CMK (cell line): Measurements from ENCODE around the gene MRPL4.
"Not testable (repeated sequence)": the region's sequence is repeated elsewhere in the genome, so short reads cannot be mapped to it uniquely, and the experiment has no call there.

Experiments used
- DNase-seq: peaks from one replicate; pipeline ENCODE4 v3.0.0-alpha.2; 2010; ENCODE audit warnings: low read depth

Gene MRPL4

DNA sequence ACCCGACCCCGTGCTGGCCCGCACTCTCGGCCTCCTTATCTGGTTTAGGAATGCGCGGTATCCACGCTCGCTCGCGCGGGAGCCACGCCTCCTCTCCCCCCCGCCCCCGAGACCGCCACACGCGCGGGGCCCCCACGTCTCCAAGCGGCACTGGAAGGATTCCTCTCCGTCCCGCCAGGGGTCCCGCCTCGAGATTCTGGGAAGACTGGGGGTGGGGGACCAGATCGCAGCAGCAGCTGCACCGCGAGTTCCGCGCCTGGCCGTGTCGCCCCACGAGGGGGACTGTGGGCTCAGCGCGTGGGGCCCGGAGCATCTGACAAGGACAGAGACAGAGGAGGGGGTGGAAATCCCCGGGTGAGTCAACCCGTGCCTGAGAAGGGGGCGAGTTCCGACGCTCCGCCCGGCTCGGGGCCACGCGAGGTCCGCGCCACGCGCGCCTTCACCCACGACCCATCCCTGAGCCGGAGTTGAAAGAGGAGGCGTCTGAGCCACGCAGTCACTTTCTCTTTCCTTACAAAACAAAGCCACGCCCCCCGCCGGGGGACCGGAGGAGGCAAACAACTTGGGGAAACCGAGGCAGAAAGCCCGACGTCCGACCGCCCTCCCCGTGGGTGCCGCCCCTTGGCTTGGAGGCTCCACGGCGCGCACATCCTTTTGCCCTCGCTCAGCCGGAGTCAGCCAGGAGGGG, 21.7 kb upstream of the MRPL4 start:
- no peak for DNase-seq

DNA sequence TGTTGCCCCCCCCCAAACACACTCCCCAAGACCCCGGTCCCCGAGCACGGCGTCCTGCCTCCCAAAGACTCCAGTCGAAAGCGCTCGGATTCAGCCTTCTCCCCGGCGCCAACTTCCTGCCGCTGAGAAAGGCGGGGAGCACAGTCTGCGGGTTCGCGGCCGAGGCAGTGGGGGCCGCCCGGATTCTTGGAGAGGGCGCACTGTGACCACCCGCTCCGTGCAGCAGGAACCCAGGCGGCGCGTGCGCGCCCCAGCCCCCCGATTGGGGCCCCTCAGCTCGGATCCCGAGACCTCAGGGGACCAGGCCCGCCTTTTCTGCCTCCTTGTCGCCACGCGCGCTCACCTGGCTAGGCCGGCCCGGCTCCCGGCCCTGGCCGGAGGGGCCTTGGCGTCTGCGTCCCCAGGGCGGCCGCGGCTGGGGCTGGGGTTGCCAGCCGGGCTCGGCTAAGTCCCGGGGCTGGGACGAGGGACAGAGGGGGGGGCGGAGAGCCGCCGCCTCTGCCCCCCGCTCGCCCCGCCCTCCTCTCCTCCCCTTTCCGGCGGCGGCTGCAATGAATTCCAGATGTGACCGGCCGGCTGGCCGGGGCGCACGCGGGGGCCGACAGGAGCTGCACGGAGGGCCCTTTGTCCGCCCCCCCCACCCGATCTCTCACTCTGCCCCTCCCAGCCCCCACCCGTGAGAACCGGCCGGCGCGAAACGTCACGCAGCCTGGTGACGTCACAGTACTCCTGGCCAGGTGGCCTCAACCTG, 21.0 kb upstream of the MRPL4 start, which contains the start of gene S1PR2:
S1PR2 (minus strand) TSS at position 471 of the 751 bp plus-strand sequence. CDS start 6,426 bp downstream, outside the sequence.
- no peak for DNase-seq

DNA sequence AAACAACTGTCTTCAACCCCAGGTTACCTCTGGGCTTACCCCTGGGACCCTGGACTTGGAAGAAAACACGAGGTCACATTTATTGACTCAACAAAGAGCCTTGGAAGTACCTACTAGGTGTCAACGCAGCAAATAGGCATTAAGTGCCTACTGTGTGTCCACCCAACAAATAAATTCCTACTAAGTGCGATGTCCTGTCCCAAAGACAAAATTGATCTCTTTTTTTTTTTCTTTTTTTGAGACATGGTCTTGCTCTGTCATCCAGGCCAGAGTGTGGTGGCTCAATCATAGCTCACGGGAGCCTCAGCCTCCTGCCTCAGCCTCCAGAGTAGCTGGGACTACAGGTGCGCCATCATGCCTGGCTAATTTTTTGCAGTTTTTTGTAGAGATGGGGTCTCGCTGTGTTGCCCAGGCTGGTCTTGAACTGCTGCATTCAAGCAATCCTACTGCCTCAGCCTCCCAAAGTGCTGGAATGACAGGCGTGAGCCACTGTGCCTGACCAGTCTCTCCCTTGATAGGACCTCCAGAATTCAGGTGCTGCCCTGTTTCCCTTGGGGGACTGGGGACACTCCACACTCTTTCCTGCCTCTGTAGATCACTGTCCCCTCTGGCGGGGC, 20.3 kb upstream of the MRPL4 start:
- no peak for DNase-seq

GRCh38 chr19:10233946-10234345, 18.1 kb upstream of the MRPL4 start:
- no peak for DNase-seq

DNA sequence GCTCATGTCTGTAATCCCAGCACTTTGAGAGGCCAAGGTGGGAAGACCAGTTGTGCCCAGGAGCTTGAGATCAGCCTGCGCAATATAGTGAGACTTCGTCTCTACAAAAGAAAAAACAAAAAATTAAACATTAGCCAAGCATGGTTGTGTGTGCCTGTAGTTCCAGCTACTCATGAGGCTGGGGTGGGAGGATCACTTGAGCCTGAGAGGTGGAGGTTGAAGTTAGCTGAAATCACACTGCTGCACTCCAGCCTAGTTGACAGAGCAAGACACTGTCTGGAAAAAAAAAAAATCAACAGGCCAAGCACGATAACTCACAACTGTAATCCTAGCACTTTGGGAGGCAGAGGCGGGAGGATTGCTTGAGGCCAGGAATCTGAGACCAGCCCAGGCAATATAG, 17.0 kb upstream of the MRPL4 start:
- DNase-seq, result no peak

DNA sequence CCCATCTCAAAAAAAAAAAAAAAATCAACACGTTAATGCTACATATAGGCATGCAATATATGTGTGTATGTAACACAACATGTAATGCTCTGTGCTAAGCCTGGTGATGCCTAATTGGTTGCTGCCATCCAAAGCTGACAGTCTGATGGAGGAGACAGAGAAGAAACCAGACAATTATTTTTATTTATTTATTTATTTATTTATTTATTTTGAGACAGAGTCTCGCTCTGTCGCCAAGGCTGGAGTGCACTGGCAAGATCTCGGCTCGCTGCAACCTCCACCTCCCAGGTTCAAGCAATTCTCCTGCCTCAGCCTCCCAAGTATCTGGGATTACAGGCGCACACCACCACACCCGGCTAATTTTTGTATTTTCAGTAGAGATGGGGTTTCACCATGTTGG, 16.6 kb upstream of the MRPL4 start:
- DNase-seq, result not testable (repeated sequence)

DNA sequence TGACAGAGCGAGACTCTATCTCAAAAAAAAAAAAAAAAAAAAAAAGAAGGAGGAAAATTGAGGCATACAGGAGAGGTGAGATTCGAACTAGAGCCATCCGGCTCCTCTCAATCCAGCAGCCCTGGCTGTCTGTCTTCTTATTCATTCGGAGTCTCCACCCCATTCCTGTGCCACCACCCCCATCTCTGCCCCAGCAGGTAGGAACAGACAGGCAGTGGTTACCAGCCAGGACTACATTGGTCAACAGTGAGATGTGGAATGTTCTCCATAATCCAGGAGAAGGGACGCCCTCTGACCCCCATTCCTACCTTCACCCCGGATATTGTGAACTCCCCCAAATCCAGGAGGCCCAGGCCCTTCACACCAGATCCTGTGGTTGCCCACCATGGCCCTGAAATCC, 14.3 kb upstream of the MRPL4 start:
- DNase-seq, result no peak

- DNase-seq, result no peak
Measured at GRCh38 chr19:10238172-10238783, 13.7 kb upstream of the MRPL4 start.

GRCh38 chr19:10241826-10242449, 10.1 kb upstream of the MRPL4 start:
- not testable (repeated sequence) for DNase-seq

- DNase-seq, result no peak
Measured at GRCh38 chr19:10243606-10244005, 8.4 kb upstream of the MRPL4 start.

- DNase-seq, result no peak
Measured at GRCh38 chr19:10245189-10245939, 6.7 kb upstream of the MRPL4 start.

GRCh38 chr19:10246511-10246910, 5.5 kb upstream of the MRPL4 start:
- no peak for DNase-seq

- DNase-seq, result no peak
Measured at GRCh38 chr19:10252707-10253106, 693 bp downstream of the MRPL4 start.

DNA sequence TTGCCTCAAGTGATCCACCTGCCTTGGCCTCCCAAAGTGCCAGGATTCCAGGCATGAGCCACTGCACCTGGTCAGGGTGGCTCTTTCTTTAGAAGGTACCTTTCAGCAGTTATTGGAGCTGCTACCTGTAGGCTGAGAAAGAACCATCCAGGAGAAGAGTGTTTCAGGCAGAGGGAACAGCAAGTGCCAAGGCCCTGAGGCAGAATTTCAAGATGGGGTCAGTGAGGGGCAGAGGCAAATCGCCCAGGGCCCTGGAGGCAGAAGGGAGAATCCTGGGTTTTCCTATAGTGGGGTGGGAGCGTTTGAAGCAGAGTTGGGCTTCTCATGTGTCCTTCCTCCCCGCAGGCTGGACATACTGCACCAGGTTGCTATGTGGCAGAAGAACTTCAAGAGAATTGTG, 2.2 kb downstream of the MRPL4 start:
- no peak for DNase-seq

DNA sequence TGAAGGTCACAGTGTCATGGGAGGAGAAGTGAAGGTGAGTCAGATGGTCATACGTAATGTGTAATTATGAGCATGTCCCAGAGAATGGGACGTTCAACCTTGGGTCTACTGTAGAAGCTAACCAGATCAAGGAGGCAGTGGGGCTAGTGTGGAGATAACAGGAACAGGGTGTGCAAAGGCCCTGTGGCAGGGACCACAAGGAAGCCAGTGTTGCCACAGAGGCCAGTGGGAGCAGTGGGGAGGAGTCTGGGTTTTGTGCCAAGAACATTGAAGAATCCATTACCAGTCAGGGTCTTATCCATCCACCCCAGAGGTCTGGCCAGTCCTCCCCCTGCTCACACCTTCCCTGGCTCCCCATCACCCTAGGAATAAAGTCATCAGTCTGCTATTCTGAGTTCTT, 3.3 kb downstream of the MRPL4 start:
- no peak for DNase-seq

GRCh38 chr19:10256551-10256950, 4.5 kb downstream of the MRPL4 start:
- no peak for DNase-seq

DNA sequence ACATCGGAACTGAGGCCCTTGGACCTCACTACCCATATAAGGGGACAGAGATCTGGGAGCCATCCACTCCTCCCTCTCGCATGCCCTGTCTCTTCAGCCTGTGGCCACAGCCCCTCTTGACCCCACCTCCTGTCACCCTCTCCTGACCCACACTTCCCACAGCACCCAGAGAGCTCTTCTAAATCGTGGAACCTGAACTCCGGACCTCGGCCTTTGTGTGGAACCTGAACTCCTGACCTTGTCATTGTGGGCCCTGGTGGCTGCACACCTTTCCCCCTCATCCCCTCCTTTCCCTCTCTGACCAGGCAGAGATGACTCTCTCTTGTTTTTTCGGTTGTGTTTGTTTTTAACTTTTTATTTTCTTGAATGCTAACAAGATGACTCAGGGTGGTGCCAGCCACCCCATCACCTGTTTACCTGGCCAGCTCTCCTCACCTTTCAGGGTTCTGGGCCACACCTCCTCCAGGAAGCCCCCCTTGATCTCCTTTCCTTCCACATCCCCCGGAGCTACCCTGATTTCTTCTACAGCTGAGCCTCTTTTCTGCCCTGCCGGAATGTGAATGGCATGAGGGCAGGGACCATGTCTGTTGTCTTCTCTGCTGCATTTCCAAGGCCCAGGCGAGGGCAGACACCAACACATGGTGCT, 5.1 kb downstream of the MRPL4 start:
- DNase-seq, result no peak

DNA sequence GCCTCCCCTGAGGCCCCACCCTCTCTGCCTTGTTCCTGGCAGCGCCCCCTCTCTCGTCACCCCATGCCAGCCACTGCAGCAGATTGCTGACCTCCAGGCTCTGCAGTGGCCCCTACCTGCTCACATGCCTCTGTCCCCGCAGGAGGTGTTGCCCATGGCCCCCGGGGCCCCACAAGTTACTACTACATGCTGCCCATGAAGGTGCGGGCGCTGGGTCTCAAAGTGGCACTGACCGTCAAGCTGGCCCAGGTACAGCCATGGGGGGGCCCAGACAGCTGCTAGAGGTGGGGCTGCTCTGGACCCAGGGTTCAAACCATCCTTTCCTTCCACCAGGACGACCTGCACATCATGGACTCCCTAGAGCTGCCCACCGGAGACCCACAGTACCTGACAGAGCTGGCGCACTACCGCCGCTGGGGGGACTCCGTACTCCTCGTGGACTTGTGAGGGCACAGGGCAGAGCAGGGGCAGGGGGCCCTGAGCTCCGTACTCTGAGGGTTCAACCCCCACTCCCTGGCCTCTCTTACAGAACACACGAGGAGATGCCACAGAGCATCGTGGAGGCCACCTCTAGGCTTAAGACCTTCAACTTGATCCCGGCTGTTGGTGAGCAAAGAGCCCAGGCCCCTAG, 6.2 kb downstream of the MRPL4 start:
- no peak for DNase-seq

- DNase-seq, result peak; percentile 82
Measured at GRCh38 chr19:10259162-10259905, 7.3 kb downstream of the MRPL4 start.

GRCh38 chr19:10260141-10260584, 8.1 kb downstream of the MRPL4 start:
- no peak for DNase-seq
